Thyroid gland (tissue), 4 donors: Measurements from ENCODE around the gene GPR151. TPM values are rescaled to one million over a fixed set of nuclear protein-coding genes. Genes with fewer than 3 reads are reported as not detected.
"Not testable (repeated sequence)": the region's sequence is repeated elsewhere in the genome, so short reads cannot be mapped to it uniquely, and the experiment has no call there.

Source experiments
- DNase-seq, 2 donors: peaks; one replicate each; pipeline ENCODE4 v3.0.0-alpha.2; 2019
- H3K27ac ChIP-seq, 3 donors: fragments of 200-600 bp; sonication (generic); 1 replicate in 2 of 3; 2 replicates in 1 of 3; pipeline ENCODE4 v1.5.1; 2016 to 2019; ENCODE audit warnings: mild to moderate bottlenecking in 1 of 3, moderate library complexity in 1 of 3
- H3K27me3 ChIP-seq: fragments of 200-600 bp; sonication (generic); one replicate; pipeline ENCODE4 v1.5.1; 2019
- H3K36me3 ChIP-seq, 2 donors: fragments of 200-600 bp; sonication (generic); one replicate each; pipeline ENCODE4 v1.5.1; 2016 to 2019
- H3K4me1 ChIP-seq, 2 donors: fragments of 200-600 bp; sonication (generic); one replicate each; pipeline ENCODE4 v1.5.1; 2017 to 2019
- H3K4me3 ChIP-seq, 3 donors: fragments of 200-600 bp; sonication (generic); replicated peaks in 1 of 3; 1 replicate in 2 of 3; 2 replicates in 1 of 3; pipeline ENCODE4 v1.5.1; 2016; ENCODE audit warnings: mild to moderate bottlenecking in 1 of 3
- H3K9me3 ChIP-seq: fragments of 200-600 bp; sonication (generic); one replicate; pipeline ENCODE4 v1.5.1; 2017
- POLR2A ChIP-seq, 2 donors: fragments of 450-650 bp; IDR thresholded peaks; one replicate each; pipeline ENCODE4 v1.6.1; 2017; ENCODE audit warnings: antibody characterized with exemption in 2 of 2, mild to moderate bottlenecking in 2 of 2, moderate library complexity in 1 of 2
- WGBS, 2 donors: methylation state at CpG; one replicate each; pipeline ENCODE4 v1.1.5; 2017; 5-methylcytosine and 5-hydroxymethylcytosine counted together
- intact Hi-C: fragments of 100-400 bp; cut with DNase I; formaldehyde crosslinking; loops from one replicate; pipeline ENCODE4 v1.15.1; 2023
- total RNA-seq, 4 donors: library from RNA; depleted of rRNA; stranded (reverse); fragments of >200 nt; gene quantifications; one replicate each; pipeline ENCODE4 v1.2.3, GENCODE V29; 2016
- TF ChIP-seq, protein P1 (sequence below), 6 experiments: fragments of 200-600 bp in 3 of 6; fragments of 450-650 bp in 3 of 6; sonication (generic) in 3 of 6; IDR thresholded peaks; one replicate each; pipeline ENCODE4 v1.5.1; 2016 to 2019; ENCODE audit warnings: antibody characterized with exemption in 6 of 6, mild to moderate bottlenecking in 2 of 6, inconsistent platforms in 1 of 6, moderate library complexity in 1 of 6

The GPR151 gene
- not detected for total RNA-seq

DNA sequence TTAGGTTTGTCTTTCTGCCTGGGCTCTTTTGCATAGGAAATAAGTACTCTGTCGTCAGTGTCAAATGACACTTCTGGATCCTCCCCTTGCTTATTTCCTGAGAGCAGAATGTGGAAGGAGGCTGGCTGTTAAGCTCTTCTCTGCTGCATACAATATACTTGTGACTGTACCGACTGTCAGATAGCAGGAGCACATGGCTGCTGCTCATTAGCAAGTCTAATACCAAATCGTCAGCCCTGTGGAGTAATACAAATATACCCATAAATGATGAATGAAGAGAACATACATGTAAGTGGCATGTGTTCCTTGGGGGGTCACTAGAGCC is at the start of gene GPR151:
GPR151 (minus strand) TSS at position 40 of the 325 bp plus-strand sequence. CDS start 77 bp downstream, outside the sequence.
- peaks cover under 1 to 2% of the 10 kb centered on the region in 2 donors for H3K36me3 ChIP-seq
- intact Hi-C loops, result no loop called here
- no peaks in the 10 kb centered on the region for H3K9me3 ChIP-seq
- no peaks in the 10 kb centered on the region for H3K27me3 ChIP-seq
- H3K4me3 ChIP-seq, result no peak within 1 kb of the TSS
- no peaks in the 10 kb centered on the region for H3K4me1 ChIP-seq
- no peak for DNase-seq
- WGBS, 2 donors, result 18 to 22% methylated on average over 3 of the region's 3 CpGs
- TF ChIP-seq POLR2A (IDR thresholded peaks at IDR 0.05), result no peak
- TF ChIP-seq, protein P1, sequence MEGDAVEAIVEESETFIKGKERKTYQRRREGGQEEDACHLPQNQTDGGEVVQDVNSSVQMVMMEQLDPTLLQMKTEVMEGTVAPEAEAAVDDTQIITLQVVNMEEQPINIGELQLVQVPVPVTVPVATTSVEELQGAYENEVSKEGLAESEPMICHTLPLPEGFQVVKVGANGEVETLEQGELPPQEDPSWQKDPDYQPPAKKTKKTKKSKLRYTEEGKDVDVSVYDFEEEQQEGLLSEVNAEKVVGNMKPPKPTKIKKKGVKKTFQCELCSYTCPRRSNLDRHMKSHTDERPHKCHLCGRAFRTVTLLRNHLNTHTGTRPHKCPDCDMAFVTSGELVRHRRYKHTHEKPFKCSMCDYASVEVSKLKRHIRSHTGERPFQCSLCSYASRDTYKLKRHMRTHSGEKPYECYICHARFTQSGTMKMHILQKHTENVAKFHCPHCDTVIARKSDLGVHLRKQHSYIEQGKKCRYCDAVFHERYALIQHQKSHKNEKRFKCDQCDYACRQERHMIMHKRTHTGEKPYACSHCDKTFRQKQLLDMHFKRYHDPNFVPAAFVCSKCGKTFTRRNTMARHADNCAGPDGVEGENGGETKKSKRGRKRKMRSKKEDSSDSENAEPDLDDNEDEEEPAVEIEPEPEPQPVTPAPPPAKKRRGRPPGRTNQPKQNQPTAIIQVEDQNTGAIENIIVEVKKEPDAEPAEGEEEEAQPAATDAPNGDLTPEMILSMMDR (IDR thresholded peaks at IDR 0.05), result no peak
- no peak within 1 kb of the TSS for H3K27ac ChIP-seq

DNA sequence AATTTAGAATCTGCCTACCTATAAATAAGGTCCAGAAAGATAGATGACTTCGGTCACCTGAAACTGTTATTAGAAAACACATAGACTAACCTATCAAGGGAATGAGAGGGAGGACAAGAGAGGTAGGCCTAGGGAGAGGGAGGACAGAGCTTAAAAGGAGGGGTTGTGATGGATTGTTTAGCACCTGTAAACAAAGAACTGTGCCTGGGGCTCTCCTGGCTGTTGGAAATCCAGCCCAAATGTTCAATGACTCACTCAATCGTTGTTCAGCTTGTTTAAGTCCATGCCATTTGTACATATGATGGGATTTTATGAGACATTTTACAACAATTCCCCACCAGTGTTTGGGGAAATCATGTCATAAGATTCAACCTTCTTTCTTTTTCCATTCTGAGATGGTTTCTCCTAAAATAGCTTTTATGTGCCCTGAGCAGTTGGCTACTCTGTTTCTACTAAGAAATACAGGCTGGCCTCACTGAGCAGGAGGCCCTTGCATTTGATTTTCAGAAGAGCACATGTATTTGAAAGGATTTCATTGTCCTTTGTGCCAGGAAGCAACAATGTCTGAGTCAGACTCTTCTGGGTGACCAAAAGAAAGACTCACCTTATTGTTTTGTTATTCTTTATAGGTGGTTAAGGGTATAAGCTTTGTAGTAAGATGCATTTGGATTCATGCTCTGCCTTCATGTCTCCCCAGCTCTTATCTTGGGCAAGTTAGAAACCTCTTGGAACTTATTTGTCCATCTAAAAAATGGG is 48.2 kb upstream of the GPR151 start:
- no peak for DNase-seq
- Histone ChIP-seq H3K27ac (no peak overlapping the region), H3K27me3 (no peaks in the 10 kb centered on the region), H3K36me3 (no peaks in the 10 kb centered on the region), H3K4me1 (no peaks in the 10 kb centered on the region), H3K9me3 (no peaks in the 10 kb centered on the region), H3K4me3 (no peak overlapping the region)
- TF ChIP-seq, protein P1 (IDR thresholded peaks at IDR 0.05), result no peak
- no peak for TF ChIP-seq POLR2A (IDR thresholded peaks at IDR 0.05)
- 54 to 73% methylated on average over 2 of the region's 2 CpGs for WGBS, 2 donors
- intact Hi-C loops, result no loop called here

DNA sequence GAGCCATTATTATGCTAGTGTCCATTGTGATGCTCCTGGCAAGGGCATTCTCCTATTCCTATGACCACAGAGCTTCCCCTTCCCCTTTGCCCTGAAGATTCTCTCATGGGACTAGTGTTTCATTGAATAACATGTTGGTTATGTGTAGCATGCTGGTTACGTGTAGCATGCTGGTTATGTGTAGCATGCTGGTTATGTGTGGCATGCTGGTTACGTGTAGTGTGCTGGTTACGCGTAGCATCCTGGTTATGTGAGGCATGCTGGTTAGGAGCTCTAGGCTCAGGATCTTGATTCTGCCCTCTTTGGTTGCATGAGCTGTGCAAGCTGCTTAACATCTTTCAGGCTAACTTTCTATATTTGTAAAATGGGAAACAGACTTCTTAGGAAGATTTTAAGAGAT is 46.5 kb upstream of the GPR151 start:
- no peaks in the 10 kb centered on the region for H3K27me3 ChIP-seq
- no peaks in the 10 kb centered on the region for H3K4me1 ChIP-seq
- no peaks in the 10 kb centered on the region for H3K36me3 ChIP-seq
- WGBS, 2 donors, result 89 to 94% methylated on average over 4 of the region's 4 CpGs
- H3K27ac ChIP-seq, result no peak overlapping the region
- intact Hi-C loops, result no loop called here
- H3K9me3 ChIP-seq, result no peaks in the 10 kb centered on the region
- no peak overlapping the region for H3K4me3 ChIP-seq
- TF ChIP-seq POLR2A (IDR thresholded peaks at IDR 0.05), result no peak
- TF ChIP-seq, protein P1 (IDR thresholded peaks at IDR 0.05), result no peak
- DNase-seq, result no peak

DNA sequence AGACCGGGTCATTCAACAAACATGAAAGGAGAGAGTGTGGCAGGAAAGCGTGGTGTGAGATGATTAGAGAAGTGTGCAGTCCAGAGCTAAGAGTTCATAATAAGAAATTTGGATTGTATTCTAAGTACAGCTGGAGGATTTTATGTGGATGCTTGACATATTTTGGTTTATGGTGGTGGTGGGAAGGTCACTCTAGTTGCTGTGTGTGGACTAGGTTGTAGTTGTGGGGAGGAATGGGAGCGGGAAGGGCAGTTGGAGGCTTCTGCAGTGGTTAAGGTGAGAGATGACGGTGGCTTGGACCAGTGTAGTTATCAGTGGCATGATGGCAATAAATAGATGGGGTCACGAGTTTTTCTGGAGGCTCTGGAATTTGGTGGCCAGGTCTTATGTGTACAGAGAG is 45.7 kb upstream of the GPR151 start:
- H3K27ac ChIP-seq, result no peak overlapping the region
- no peaks in the 10 kb centered on the region for H3K4me1 ChIP-seq
- H3K4me3 ChIP-seq, result no peak overlapping the region
- DNase-seq, result no peak
- TF ChIP-seq POLR2A (IDR thresholded peaks at IDR 0.05), result no peak
- TF ChIP-seq, protein P1 (IDR thresholded peaks at IDR 0.05), result no peak
- no peaks in the 10 kb centered on the region for H3K9me3 ChIP-seq
- 89 to 91% methylated on average over 5 of the region's 5 CpGs for WGBS, 2 donors
- H3K36me3 ChIP-seq, result no peaks in the 10 kb centered on the region
- intact Hi-C loops, result no loop called here
- no peaks in the 10 kb centered on the region for H3K27me3 ChIP-seq

DNA sequence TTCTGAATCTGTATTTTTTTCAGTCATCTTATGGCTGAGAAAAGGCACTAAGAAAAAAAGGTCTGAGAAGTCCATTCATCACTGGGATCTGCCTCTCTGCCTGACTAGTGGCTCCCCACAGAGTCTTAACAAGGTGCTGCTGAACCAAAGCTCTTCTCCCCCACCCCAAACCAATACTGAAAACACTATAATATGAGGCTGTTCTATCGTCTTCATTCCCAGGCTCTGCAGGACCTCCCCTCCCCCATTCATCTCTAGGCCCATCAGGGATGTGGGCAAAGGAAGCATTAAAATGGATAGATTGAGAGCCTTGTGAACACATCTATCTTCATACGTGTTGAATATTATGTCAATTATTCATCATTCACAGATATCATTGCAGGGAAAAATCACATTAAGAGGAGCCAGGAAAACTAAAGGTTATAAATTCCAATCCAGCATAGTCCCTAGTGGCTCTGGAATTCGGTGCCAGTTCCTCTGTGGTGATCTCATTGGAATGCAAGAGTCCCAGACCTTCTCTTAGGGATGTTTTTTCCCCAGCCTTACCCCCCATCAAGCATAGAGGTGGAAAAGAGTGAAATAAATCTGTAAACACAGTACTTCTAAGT is 44.3 kb upstream of the GPR151 start:
- H3K36me3 ChIP-seq, result no peaks in the 10 kb centered on the region
- no peak overlapping the region for H3K4me3 ChIP-seq
- intact Hi-C loops, result no loop called here
- no peaks in the 10 kb centered on the region for H3K27me3 ChIP-seq
- WGBS, 2 donors, result 41 to 45% methylated on average over 3 of the region's 3 CpGs
- DNase-seq, result no peak
- no peaks in the 10 kb centered on the region for H3K9me3 ChIP-seq
- H3K4me1 ChIP-seq, result no peaks in the 10 kb centered on the region
- TF ChIP-seq POLR2A (IDR thresholded peaks at IDR 0.05), result no peak
- TF ChIP-seq, protein P1 (IDR thresholded peaks at IDR 0.05), result no peak
- H3K27ac ChIP-seq, result no peak overlapping the region

DNA sequence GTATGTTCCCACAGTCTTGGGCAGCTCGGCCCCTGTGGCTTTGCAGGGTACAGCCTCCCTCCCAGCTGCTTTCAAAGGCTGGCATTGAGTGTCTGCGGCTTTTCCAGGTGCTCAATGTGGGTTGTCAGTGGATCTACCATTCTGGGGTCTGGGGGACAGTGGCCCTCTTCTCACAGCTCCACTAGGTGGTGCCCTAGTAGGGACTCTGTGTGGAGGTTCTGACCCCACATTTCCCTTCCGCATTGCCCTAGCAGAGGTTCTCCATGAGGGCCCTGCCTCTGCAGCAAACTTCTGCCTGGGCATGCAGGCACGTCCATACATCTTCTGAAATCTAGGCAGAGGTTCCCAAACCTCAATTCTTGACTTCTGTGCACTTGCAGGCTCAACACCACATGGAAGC is 40.9 kb upstream of the GPR151 start:
- H3K36me3 ChIP-seq, DNase-seq, H3K9me3 ChIP-seq, H3K27ac ChIP-seq, H3K27me3 ChIP-seq, intact Hi-C loops, H3K4me3 ChIP-seq, H3K4me1 ChIP-seq: not testable (repeated sequence)
- 90 to 96% methylated on average over 4 of the region's 4 CpGs for WGBS, 2 donors
